H9 (cell line): ENCODE data around the gene DNAAF1. TPM values are rescaled to one million over a fixed set of nuclear protein-coding genes. Genes with fewer than 3 reads are reported as not detected.

Experiments
- DNase-seq: peaks from one replicate; pipeline ENCODE4 v3.0.0-alpha.2; 2017
- H2AFZ ChIP-seq: one replicate; pipeline ENCODE4 v1.6.1; 2013; ENCODE audit warnings: mild to moderate bottlenecking, low read length, control low read depth, moderate library complexity
- H2AK5ac ChIP-seq: 2 replicates; pipeline ENCODE4 v1.6.1; 2013; ENCODE audit warnings: low read length, control low read depth, mixed read lengths; ENCODE audit not compliant: insufficient read length
- H2BK120ac ChIP-seq: one replicate; pipeline ENCODE4 v1.6.1; 2013; ENCODE audit warnings: low read depth, mild to moderate bottlenecking, low read length, control low read depth, inconsistent platforms; ENCODE audit not compliant: poor library complexity, severe bottlenecking
- H2BK12ac ChIP-seq: 2 replicates; pipeline ENCODE4 v1.6.1; 2013; ENCODE audit warnings: low read length, control low read depth, mixed read lengths, low read depth; ENCODE audit not compliant: insufficient read length
- H2BK15ac ChIP-seq: 2 replicates; pipeline ENCODE4 v1.6.1; 2013; ENCODE audit warnings: low read depth, low read length, control low read depth
- H2BK20ac ChIP-seq: one replicate; pipeline ENCODE4 v1.6.1; 2013; ENCODE audit warnings: low read depth, mild to moderate bottlenecking, low read length, control low read depth, inconsistent platforms; ENCODE audit not compliant: poor library complexity, severe bottlenecking
- H2BK5ac ChIP-seq: 2 replicates; pipeline ENCODE4 v1.6.1; 2013; ENCODE audit warnings: low read length, control low read depth, mixed read lengths; ENCODE audit not compliant: insufficient read length
- H3K14ac ChIP-seq: 2 replicates; pipeline ENCODE4 v1.6.1; 2013; ENCODE audit warnings: low read length, control low read depth; ENCODE audit not compliant: insufficient read depth
- H3K18ac ChIP-seq: 2 replicates; pipeline ENCODE4 v1.6.1; 2013; ENCODE audit warnings: low read depth, mild to moderate bottlenecking, mixed read lengths, low read length, control low read depth; ENCODE audit not compliant: insufficient read length
- H3K23ac ChIP-seq: 2 replicates; pipeline ENCODE4 v1.6.1; 2013; ENCODE audit warnings: low read length, control low read depth, mixed read lengths, low read depth; ENCODE audit not compliant: insufficient read length
- H3K23me2 ChIP-seq: 2 replicates; pipeline ENCODE4 v1.6.1; 2013; ENCODE audit warnings: low read depth, mild to moderate bottlenecking, mixed read lengths, low read length, control low read depth; ENCODE audit not compliant: insufficient read length, poor library complexity, severe bottlenecking
- H3K27ac ChIP-seq: 2 replicates; pipeline ENCODE4 v1.5.1; 2013; ENCODE audit warnings: low read length, control low read depth, mixed read lengths, low read depth; ENCODE audit not compliant: insufficient read length
- H3K27me3 ChIP-seq: 2 replicates; pipeline ENCODE4 v1.6.1; 2013; ENCODE audit warnings: low read length, control low read depth, inconsistent platforms; ENCODE audit not compliant: insufficient read depth
- H3K4ac ChIP-seq: 2 replicates; pipeline ENCODE4 v1.6.1; 2013; ENCODE audit warnings: low read depth, mild to moderate bottlenecking, control low read depth, inconsistent platforms, low read length, moderate library complexity
- H3K4me1 ChIP-seq: 2 replicates; pipeline ENCODE4 v1.6.1; 2013; ENCODE audit warnings: low read length, control low read depth, inconsistent platforms; ENCODE audit not compliant: insufficient read depth
- H3K4me2 ChIP-seq: 2 replicates; pipeline ENCODE4 v1.6.1; 2013; ENCODE audit warnings: low read length, control low read depth, mixed read lengths; ENCODE audit not compliant: insufficient read length, insufficient read depth
- H3K56ac ChIP-seq: 2 replicates; pipeline ENCODE4 v1.6.1; 2013; ENCODE audit warnings: low read depth, mild to moderate bottlenecking, mixed read lengths, low read length, control low read depth; ENCODE audit not compliant: insufficient read length
- H3K79me1 ChIP-seq: 2 replicates; pipeline ENCODE4 v1.6.1; 2013; ENCODE audit warnings: low read depth, mild to moderate bottlenecking, moderate library complexity, low read length, control low read depth, inconsistent platforms; ENCODE audit not compliant: insufficient read depth, poor library complexity, severe bottlenecking
- H3K79me2 ChIP-seq: 2 replicates; pipeline ENCODE4 v1.6.1; 2013; ENCODE audit warnings: low read length, control low read depth, inconsistent platforms; ENCODE audit not compliant: insufficient read depth
- H3K9ac ChIP-seq: 2 replicates; pipeline ENCODE4 v1.6.1; 2013; ENCODE audit warnings: low read length, control low read depth, mixed read lengths; ENCODE audit not compliant: insufficient read length; ENCODE audit errors: extremely low read depth
- H3K9me3 ChIP-seq: one replicate; pipeline ENCODE4 v1.6.1; 2013; ENCODE audit warnings: low read depth, low read length, inconsistent platforms; ENCODE audit not compliant: control insufficient read depth
- H3T11ph ChIP-seq: one replicate; pipeline ENCODE4 v1.6.1; 2013; ENCODE audit warnings: mild to moderate bottlenecking, low read length, control low read depth, inconsistent platforms
- H4K20me1 ChIP-seq: one replicate; pipeline ENCODE4 v1.6.1; 2013; ENCODE audit not compliant: control insufficient read depth, insufficient read length, insufficient read depth
- H4K5ac ChIP-seq: 2 replicates; pipeline ENCODE4 v1.6.1; 2013; ENCODE audit warnings: low read depth, mild to moderate bottlenecking, mixed read lengths, low read length, control low read depth; ENCODE audit not compliant: insufficient read length
- H4K8ac ChIP-seq: replicated peaks from 2 replicates; pipeline ENCODE4 v1.6.1; 2013; ENCODE audit warnings: low read length, control low read depth, mixed read lengths, low read depth; ENCODE audit not compliant: insufficient read length
- H4K91ac ChIP-seq: 2 replicates; pipeline ENCODE4 v1.6.1; 2013; ENCODE audit warnings: low read depth, mild to moderate bottlenecking, moderate library complexity, mixed read lengths, low read length, control low read depth; ENCODE audit not compliant: insufficient read length
- H3K27ac Mint-ChIP-seq, 3 experiments: 2 replicates in 2 of 3; 3 replicates in 1 of 3; pipeline ENCODE4 v1.8.0; 2020 to 2021; ENCODE audit warnings: mixed read lengths in 3 of 3, mild to moderate bottlenecking in 1 of 3, moderate library complexity in 1 of 3
- H3K27me3 Mint-ChIP-seq: 2 replicates; pipeline ENCODE4 v1.8.0; 2021; ENCODE audit warnings: low read depth, mild to moderate bottlenecking, moderate library complexity, mixed read lengths
- H3K36me3 Mint-ChIP-seq, 3 experiments: 2 replicates in 2 of 3; 3 replicates in 1 of 3; pipeline ENCODE4 v1.8.0; 2020 to 2021; ENCODE audit warnings: low read depth in 3 of 3, mixed read lengths in 3 of 3; ENCODE audit not compliant: insufficient read depth in 1 of 3
- H3K4me1 Mint-ChIP-seq, 2 experiments: 2 replicates each; pipeline ENCODE4 v1.8.0; 2020; ENCODE audit warnings: mixed read lengths in 2 of 2
- H3K4me3 Mint-ChIP-seq, 2 experiments: 2 replicates in 1 of 2; 3 replicates in 1 of 2; pipeline ENCODE4 v1.8.0; 2020 to 2021; ENCODE audit warnings: mild to moderate bottlenecking in 2 of 2, mixed read lengths in 2 of 2, moderate library complexity in 1 of 2
- H3K9me3 Mint-ChIP-seq, 2 experiments: 2 replicates in 1 of 2; 3 replicates in 1 of 2; pipeline ENCODE4 v1.8.0; 2020; ENCODE audit warnings: mild to moderate bottlenecking in 2 of 2, mixed read lengths in 2 of 2, moderate library complexity in 1 of 2
- CTCF ChIP-seq: fragments of 200-600 bp; sonication (generic); conservative IDR thresholded peaks from 3 replicates; pipeline ENCODE4 v1.8.0; 2021; ENCODE audit warnings: antibody characterized with exemption, mild to moderate bottlenecking
- WGBS: extraction: QIAGEN DNeasy Blood & Tissue Kit; methylation state at CpG from one replicate; pipeline ENCODE4 v1.1.7; 2013; ENCODE audit warnings: missing lambda C conversion rate, low lambda C conversion rate, mixed read lengths; ENCODE audit not compliant: insufficient read length; ENCODE audit errors: extremely low coverage; 5-methylcytosine and 5-hydroxymethylcytosine counted together
- total RNA-seq: library from RNA; stranded (reverse); gene quantifications from 2 replicates; pipeline ENCODE4 v1.2.1, GENCODE V29; 2021

DNAAF1 gene
- total RNA-seq, 1 experiment from 2014 or later, result not detected

- no peak for TF ChIP-seq CTCF
- H2BK120ac ChIP-seq, result no peak overlapping the region
- no peak overlapping the region for H2BK15ac ChIP-seq
- H2BK5ac ChIP-seq, result no peak overlapping the region
- H3K79me2 ChIP-seq, result peaks cover 4% of the 10 kb centered on the region; the same call in 1 of the 2 replicates
- H3K27me3 ChIP-seq, result no peaks in the 10 kb centered on the region
- no peak overlapping the region for H3K4me3 Mint-ChIP-seq
- no peak overlapping the region for H4K5ac ChIP-seq
- no peak for DNase-seq
- no peaks in the 10 kb centered on the region for H3K9me3 Mint-ChIP-seq
- no peak overlapping the region for H3T11ph ChIP-seq
- no peak overlapping the region for H2BK12ac ChIP-seq
- H3K4ac ChIP-seq, result no peak overlapping the region
- H4K20me1 ChIP-seq, result no peaks in the 10 kb centered on the region
- H3K4me1 Mint-ChIP-seq, result peaks cover 30% of the 10 kb centered on the region in 2 experiments
- no peaks in the 10 kb centered on the region for H3K4me1 ChIP-seq
- H3K27ac ChIP-seq, result no peak overlapping the region
- H3K14ac ChIP-seq, result no peak overlapping the region
- H3K23me2 ChIP-seq, result no peaks in the 10 kb centered on the region
- peaks cover 9 to 35% (median 25%) of the 10 kb centered on the region in 3 experiments; a peak in 6 of 7 replicates for H3K36me3 Mint-ChIP-seq
- H3K18ac ChIP-seq, result no peak overlapping the region
- peaks cover under 1% of the 10 kb centered on the region for H3K79me1 ChIP-seq
- no peak overlapping the region for H3K4me2 ChIP-seq
- H2BK20ac ChIP-seq, result no peak overlapping the region
- no peak overlapping the region for H3K9ac ChIP-seq
- no peak overlapping the region for H2AK5ac ChIP-seq
- H4K91ac ChIP-seq, result no peak overlapping the region
- no peak overlapping the region for H3K23ac ChIP-seq
- WGBS, result no CpG with 5 or more reads among the region's 7 CpGs
- no peaks in the 10 kb centered on the region for H3K27me3 Mint-ChIP-seq
- no peak overlapping the region for H4K8ac ChIP-seq
- H3K56ac ChIP-seq, result no peak overlapping the region
- H3K9me3 ChIP-seq, result no peaks in the 10 kb centered on the region
- no peak overlapping the region for H2AFZ ChIP-seq
- peak overlapping the region in 2 of 3 experiments; percentile 50 to 69; a peak in 3 of 7 replicates for H3K27ac Mint-ChIP-seq
These were observed 12.4 kb upstream of the DNAAF1 start for GRCh38 chr16:84132527-84133285.
